ENCODE data around the gene NKX2-2.

The NKX2-2 gene

DNA sequence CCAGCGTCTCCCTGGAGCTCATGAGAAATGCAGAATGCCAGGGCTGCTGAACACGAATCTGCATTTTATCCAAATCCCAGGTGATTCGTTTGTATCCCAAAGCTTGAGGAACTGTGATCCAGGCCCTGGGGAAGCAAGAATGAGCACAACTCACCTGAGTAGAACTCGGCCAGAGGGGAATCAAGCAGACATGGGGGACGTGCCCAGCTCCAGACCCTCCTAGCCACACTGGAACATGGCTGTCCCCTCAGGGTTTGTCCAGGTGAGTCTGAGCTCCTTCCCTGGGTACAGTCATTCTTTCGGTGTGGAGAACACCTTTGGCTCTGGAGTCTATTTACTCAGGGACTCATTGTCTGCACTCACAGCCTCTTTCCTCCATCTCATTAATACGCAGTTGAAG is 13.3 kb downstream of the NKX2-2 start:
- TF ChIP-seq, protein P1, sequence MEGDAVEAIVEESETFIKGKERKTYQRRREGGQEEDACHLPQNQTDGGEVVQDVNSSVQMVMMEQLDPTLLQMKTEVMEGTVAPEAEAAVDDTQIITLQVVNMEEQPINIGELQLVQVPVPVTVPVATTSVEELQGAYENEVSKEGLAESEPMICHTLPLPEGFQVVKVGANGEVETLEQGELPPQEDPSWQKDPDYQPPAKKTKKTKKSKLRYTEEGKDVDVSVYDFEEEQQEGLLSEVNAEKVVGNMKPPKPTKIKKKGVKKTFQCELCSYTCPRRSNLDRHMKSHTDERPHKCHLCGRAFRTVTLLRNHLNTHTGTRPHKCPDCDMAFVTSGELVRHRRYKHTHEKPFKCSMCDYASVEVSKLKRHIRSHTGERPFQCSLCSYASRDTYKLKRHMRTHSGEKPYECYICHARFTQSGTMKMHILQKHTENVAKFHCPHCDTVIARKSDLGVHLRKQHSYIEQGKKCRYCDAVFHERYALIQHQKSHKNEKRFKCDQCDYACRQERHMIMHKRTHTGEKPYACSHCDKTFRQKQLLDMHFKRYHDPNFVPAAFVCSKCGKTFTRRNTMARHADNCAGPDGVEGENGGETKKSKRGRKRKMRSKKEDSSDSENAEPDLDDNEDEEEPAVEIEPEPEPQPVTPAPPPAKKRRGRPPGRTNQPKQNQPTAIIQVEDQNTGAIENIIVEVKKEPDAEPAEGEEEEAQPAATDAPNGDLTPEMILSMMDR (IDR thresholded peaks at IDR 0.05; ENCODE audit: control extremely low read depth, extremely low read depth, low read depth, missing control alignments) = no peak
- ChIA-PET CTCF (interaction anchor here (0.9 to 8.8 kb wide), 3 partner anchors 72 to 454 kb away, joined by 3 to 293 read pairs (median 3); no protein-coding TSS in a partner anchor), POLR2A (no interaction called here)
- DNase-seq (ENCODE audit: extremely low spot score) = no peak

DNA sequence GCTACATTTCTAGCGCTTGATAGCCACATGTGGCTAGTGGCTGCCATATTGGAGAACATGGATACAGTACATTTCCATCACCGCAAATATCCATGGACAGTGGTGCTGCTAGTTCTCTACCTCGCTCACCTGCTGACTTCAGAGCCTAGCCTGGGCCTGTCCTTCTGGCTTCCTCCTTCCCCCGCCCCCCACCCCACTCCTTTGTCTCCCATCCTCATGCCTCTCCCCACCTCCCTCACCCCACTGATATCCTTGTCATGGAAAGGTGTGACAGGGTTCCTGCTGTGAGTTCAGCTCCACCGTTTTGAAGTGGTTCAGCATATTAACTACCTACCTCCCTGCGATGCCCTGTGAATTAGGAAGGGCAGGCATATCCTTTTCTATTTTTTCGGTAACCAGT is 14.2 kb downstream of the NKX2-2 start:
- TF ChIP-seq, protein P1 (IDR thresholded peaks at IDR 0.05; ENCODE audit: control extremely low read depth, extremely low read depth, low read depth, missing control alignments) = no peak
- CTCF ChIA-PET = interaction anchor here (0.8 kb wide), 1 partner anchor 264 kb away, joined by 3 read pairs; no protein-coding TSS in a partner anchor
- no peak for DNase-seq (ENCODE audit: extremely low spot score)
- POLR2A ChIA-PET = no interaction called here

DNA sequence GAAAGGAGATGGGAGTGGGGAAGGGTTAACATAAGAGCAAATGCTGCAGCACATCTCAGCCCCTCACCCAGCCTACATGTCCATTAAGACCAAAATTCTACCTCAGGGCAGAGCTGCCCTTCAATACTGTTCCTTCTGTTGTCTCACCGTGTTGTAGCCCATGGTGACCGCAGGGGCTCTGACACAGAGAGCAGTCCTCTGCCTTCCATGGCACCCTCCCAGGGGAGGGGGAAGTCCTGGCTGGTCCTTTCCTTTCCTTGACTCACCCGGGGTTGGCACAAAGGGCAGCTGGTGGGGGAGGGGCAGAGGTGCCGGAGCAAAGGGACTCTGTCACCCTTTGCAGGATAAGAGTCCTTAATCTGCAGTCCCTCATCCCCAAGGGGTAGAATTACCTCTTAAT is 15.2 kb downstream of the NKX2-2 start:
- no peak for DNase-seq (ENCODE audit: extremely low spot score)
- CTCF ChIA-PET = interaction anchor here (1.1 kb wide), 1 partner anchor 263 kb away, joined by 3 read pairs; no protein-coding TSS in a partner anchor
- TF ChIP-seq, protein P1 (IDR thresholded peaks at IDR 0.05; ENCODE audit: control extremely low read depth, extremely low read depth, low read depth, missing control alignments) = no peak
- POLR2A ChIA-PET = no interaction called here

DNA sequence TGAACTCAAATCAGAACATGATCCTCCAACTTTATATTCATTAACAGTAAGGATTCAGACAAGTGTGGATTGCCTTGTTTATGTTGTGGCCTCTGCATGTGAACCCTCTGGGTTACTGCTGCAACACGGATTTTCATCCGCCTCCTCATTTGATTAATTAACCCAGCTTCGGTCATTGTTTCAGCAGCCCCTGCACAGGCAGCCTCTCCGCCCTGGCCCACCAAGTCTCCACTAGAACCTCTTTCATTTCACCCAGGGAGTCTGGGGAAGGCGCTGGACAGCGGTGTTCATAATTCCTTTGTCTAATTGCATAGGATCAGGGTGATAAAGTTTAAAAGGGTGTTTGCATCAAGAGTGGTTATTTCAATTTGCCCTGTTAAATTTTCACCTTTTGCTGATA is 15.7 kb downstream of the NKX2-2 start:
- CTCF ChIA-PET = interaction anchor here (1.1 kb wide), 1 partner anchor 263 kb away, joined by 3 read pairs; no protein-coding TSS in a partner anchor
- no peak for DNase-seq (ENCODE audit: extremely low spot score)
- TF ChIP-seq, protein P1 (IDR thresholded peaks at IDR 0.05; ENCODE audit: control extremely low read depth, extremely low read depth, low read depth, missing control alignments) = no peak
- POLR2A ChIA-PET = no interaction called here

DNA sequence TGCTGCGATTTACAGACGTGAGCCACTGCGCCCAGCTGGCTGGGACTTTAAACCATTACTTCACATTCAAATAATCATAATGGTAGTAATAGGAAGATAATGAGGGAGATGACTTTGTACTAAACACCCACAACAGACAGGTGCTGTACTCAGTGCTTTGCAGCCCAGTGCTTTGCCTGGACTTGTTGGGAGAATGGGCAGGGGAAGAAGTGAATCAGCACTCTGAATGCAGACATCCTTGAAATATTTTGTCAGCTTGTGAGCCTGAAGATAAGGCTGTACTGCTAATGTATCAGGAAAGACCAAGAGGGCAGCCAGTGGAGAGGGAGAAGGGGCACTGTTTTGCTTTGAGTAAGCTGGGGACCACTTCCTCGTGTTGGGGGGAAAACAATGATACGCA is 17.4 kb downstream of the NKX2-2 start:
- no peak for DNase-seq (ENCODE audit: extremely low spot score)
- ChIA-PET CTCF (interaction anchor here (0.9 to 2.1 kb wide), 3 partner anchors 9 to 261 kb away, joined by 3 to 16 read pairs (median 8); no protein-coding TSS in a partner anchor), POLR2A (no interaction called here)
- TF ChIP-seq, protein P1 (IDR thresholded peaks at IDR 0.05; ENCODE audit: control extremely low read depth, extremely low read depth, low read depth, missing control alignments) = no peak

DNA sequence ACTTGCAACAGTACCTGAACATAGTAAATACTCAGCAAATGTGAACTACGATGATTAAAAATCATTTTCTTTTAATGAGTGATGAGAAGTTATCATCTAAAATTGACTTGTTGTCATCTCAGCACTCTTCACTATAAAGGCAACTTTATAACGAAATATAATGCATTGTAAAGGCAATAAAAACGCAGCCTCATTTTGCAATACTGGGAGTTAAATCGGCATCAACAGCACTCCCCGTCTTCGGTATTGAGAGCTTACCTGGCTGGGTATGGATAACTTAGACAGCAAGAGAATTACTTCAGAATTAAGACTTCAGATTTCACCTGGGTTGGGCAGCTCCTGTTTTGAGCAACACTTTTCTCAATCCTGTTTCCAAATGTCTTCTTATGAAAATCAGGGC is 20.8 kb downstream of the NKX2-2 start:
- ChIA-PET POLR2A (no interaction called here), CTCF (interaction anchor here (1.5 to 3.1 kb wide), 3 partner anchors 11 to 257 kb away, joined by 5 to 17 read pairs (median 10); no protein-coding TSS in a partner anchor)
- TF ChIP-seq, protein P1 (IDR thresholded peaks at IDR 0.05; ENCODE audit: control extremely low read depth, extremely low read depth, low read depth, missing control alignments) = no peak
- no peak for DNase-seq (ENCODE audit: extremely low spot score)

Data from GM10248 (cell line).